ENCODE results near the gene RERE.

DNA sequence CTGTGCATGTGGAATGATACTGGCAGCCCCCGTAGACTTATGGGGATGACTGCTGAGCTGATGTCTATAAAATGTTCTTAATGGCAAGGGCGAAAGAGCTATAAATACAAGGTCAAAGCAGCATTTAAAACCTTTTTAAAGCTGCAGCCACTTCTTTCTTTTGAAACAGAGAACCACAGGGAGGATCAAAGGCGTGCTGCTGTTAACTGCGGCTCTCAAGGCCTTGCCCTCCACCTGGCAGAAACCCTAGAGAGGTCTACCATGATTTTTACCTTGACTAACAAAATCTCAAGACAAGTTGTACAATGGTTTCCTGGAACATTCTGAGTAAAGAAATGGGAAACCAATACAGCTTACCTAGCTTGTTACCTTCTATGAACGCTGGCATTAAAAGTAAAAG, 409.8 kb downstream of the RERE start:
- TF ChIP-seq FOXA1 (IDR thresholded peaks at IDR 0.05): no peak
- TF ChIP-seq ARNT (IDR thresholded peaks at IDR 0.05): no peak
- no peak for TF ChIP-seq SP1 (IDR thresholded peaks at IDR 0.05)
- TF ChIP-seq FOXM1 (IDR thresholded peaks at IDR 0.05; ENCODE audit: borderline replicate concordance): no peak
- TF ChIP-seq NFRKB (IDR thresholded peaks at IDR 0.05): no peak
- TF ChIP-seq CTBP1 (IDR thresholded peaks at IDR 0.05; ENCODE audit: borderline replicate concordance): no peak
- TF ChIP-seq TARDBP (IDR thresholded peaks at IDR 0.05): no peak
- TF ChIP-seq FOXK2 (IDR thresholded peaks at IDR 0.05): no peak
- no peak for TF ChIP-seq BHLHE40 (IDR thresholded peaks at IDR 0.05; ENCODE audit: borderline replicate concordance)
